Fibroblast of mammary gland (primary cell): Measurements from ENCODE around the gene PPP1R3F.

Experiments
- DNase-seq: peaks from one replicate; pipeline ENCODE4 v3.0.0-alpha.2; 2010; ENCODE audit warnings: low read depth
- H3K4me3 ChIP-seq: 2 replicates; pipeline ENCODE4 v1.5.1; 2011; ENCODE audit warnings: low read depth, mild to moderate bottlenecking, low read length, moderate library complexity; ENCODE audit not compliant: control insufficient read depth
- TF ChIP-seq, protein P1 (sequence below): conservative IDR thresholded peaks from 2 replicates; pipeline ENCODE4 v1.5.1; 2011; ENCODE audit warnings: low read depth, low read length, inconsistent platforms; ENCODE audit not compliant: control insufficient read depth, insufficient read depth

Gene PPP1R3F

DNA sequence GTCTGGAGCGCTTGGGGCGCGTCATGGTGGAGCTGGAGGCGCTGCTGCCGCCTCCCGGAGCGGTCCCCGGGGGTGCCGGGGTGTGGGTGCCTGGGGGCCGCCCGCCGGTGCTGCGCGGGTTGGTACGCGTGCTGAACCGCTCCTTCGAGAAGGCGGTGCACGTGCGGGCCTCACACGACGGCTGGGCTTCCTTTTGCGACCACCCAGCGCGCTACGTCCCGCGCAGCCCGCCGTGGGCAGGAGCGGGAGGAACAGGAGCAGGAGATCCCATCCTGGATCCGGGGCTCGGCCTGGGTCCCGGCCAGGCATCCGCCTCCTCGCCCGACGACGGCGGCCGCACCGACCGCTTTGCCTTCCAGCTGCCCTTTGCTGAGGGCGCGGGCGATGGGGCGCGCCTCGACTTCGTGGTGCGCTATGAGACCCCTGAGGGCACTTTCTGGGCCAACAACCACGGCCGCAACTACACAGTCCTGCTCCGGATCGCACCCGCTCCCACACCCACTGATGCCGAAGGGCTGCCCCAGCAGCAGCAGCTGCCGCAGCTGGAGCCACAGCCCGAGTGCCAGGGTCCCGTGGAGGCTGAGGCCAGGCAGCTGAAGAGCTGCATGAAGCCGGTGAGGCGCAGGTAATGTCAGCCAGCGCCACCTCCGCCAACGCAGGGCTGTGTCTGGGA is 792 bp downstream of the PPP1R3F start:
- TF ChIP-seq, protein P1, sequence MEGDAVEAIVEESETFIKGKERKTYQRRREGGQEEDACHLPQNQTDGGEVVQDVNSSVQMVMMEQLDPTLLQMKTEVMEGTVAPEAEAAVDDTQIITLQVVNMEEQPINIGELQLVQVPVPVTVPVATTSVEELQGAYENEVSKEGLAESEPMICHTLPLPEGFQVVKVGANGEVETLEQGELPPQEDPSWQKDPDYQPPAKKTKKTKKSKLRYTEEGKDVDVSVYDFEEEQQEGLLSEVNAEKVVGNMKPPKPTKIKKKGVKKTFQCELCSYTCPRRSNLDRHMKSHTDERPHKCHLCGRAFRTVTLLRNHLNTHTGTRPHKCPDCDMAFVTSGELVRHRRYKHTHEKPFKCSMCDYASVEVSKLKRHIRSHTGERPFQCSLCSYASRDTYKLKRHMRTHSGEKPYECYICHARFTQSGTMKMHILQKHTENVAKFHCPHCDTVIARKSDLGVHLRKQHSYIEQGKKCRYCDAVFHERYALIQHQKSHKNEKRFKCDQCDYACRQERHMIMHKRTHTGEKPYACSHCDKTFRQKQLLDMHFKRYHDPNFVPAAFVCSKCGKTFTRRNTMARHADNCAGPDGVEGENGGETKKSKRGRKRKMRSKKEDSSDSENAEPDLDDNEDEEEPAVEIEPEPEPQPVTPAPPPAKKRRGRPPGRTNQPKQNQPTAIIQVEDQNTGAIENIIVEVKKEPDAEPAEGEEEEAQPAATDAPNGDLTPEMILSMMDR = no peak
- peak overlapping the region; percentile 44 for H3K4me3 ChIP-seq

DNA sequence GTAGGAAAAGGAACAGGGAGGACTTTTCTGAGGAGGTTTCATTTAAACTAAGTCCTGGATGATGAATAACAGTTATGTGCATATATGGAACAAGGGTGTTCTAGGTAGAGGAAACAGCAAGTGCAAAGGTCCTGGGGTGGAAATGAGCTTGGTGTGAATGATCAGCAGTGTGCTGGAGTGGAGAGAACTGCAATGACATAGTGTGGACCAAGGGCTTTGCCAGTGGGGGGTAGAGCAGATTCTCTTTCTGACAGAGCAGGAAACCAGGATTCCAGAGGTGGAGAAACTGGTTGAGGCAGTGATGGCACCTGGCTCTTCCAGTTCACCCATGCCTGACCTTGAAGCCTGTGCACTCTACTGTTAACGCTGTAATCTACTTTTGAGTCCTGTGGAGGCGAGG is 1.7 kb downstream of the PPP1R3F start:
- DNase-seq = no peak
- no peak overlapping the region for H3K4me3 ChIP-seq

More for the DNA sequence above, 792 bp downstream of the PPP1R3F start:
- no peak for DNase-seq

DNA sequence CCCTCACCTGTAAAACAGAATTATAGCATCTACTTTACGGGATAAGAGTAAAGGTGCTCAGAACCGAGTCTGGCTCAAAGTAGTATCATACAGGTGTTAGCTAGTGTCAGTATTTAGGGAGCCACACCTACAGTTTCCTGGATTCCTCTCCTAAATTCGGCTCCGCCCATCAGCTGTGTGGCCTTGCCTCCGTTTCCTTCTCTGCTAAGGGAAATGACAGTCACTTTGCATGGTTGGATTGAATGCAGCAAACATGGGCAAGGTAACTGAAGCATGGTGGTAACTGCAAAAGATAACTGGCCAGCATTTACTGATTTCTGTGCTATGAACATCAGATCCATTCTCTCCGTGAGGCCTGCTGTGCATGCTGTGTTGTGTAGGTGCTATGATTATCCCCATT is 2.8 kb downstream of the PPP1R3F start:
- no peak for DNase-seq
- TF ChIP-seq, protein P1 = no peak
- no peak overlapping the region for H3K4me3 ChIP-seq

More for the DNA sequence above, 1.7 kb downstream of the PPP1R3F start:
- TF ChIP-seq, protein P1 = no peak

DNA sequence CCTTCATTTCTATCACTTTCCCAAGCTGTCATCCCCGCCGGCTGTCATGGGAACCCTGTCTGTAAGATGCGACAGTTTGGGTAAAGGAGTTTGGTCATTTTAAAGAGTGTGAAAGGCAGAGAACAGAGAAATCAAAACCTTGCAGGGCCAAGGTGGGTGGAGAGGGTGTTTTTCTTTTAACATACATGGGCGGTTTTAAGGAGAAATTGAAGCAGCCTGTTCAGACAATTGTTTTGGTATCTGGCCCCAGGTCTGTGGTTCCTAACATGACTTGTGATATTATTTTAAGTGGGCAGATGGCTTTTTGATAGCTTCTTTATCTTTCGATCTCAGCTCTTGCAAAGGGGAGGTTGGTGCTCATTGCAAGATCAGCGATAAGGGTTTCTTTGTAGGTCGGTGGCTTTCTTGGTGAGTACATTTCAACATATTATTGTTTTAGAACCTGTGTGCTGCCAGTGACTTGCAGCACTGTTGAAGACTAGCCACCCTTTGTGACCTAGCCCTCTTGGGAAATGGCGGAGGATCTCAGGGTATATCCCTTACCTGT is 3.7 kb downstream of the PPP1R3F start:
- no peak overlapping the region for H3K4me3 ChIP-seq
- TF ChIP-seq, protein P1 = no peak
- no peak for DNase-seq

DNA sequence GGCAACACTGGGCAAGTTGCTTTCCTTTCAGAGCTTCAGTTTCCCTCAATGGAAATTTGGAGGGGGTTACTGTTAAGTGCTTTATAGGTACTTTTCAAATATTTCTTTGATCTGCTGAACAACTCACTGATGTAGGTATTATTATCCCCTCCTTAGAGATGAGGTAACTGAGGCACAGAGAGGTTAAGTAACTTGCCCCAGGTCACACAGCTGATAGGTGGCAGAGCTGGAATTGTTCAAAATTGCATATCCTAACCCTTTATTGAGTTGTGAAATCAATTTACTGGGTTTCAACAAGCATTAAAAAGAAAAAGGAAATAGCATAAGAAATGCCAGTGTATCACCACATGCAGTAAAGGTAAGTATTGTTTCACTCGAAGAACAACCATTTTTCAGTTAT is 6.6 kb downstream of the PPP1R3F start:
- TF ChIP-seq, protein P1 = no peak
- no peak overlapping the region for H3K4me3 ChIP-seq
- DNase-seq = no peak

DNA sequence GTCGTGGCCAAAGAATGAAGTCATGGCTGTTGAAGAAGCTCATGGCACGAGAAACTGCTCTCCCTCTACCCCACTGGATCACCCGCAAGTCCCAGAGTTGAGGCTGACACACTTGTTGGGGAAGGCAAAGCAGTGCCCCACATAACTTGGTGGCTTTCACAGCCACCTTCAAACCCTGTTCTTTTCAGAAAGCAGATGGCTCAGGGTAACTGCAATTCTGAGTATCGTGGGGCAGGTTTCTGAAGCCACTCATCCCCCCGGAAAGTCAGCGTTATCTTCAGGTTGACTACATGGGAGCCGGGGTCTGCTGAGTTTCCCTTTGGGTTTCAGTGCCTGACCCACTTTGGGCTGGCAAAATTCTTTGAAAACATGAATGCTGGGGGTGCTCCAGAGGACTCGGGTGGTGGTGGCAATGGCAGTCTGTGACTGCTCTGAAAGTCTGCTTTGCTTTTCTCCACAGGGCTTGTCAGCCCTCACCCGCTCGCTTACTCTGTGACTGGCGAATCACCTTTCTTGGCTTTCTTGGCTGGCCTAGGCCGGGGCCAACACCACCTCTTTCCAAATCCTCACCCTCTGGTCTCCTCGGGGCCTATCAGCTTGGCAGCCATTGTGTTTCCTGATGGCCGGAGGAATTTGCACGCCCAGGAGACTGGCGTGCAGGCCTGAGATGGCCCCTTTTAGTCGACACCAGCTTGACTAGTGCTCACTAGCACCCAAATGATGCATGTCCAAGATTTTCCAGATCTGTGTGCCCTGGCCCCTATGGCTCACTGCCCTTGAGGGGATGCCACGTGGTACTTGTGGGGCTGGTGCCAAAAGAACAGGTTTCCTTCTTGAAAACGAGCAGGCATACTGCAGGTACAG is 7.3 kb downstream of the PPP1R3F start:
- no peak overlapping the region for H3K4me3 ChIP-seq
- TF ChIP-seq, protein P1 = no peak
- DNase-seq = peak; percentile 34
